ENCODE results near the gene IWS1. TPM values are rescaled to one million over a fixed set of nuclear protein-coding genes. Genes with fewer than 3 reads are reported as not detected.

IWS1 gene
- total and polyA plus RNA-seq, 10 of the 15 experiments (the other 5 are each of a cell fraction or from before 2014, with no cell fraction given): 21.9 to 68.9 (median 45.8) TPM

DNA sequence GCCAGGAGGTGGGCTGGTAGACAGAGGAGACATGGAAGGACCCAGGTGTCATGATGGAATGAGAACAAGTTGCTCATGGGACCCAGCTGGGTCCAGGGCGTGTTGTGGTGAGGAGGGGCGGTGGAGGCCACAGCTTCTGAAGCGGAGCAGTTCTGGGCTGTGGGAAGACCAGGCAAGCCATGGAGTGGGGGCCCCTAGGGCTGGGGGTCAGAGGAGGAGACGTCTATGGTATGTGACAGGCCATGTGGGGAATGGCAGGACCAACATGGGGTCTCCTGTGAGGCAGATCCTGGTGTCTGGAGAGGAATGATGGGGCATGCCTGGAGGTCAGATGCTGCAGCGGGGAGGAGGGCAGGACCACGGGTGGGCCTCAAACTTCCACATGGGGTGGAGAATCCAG lies 26.0 kb upstream of the IWS1 start (continued):
- TF ChIP-seq GATAD2B (conservative IDR thresholded peaks at IDR 0.05; ENCODE audit: low read depth): no peak
- TF ChIP-seq, protein P1, sequence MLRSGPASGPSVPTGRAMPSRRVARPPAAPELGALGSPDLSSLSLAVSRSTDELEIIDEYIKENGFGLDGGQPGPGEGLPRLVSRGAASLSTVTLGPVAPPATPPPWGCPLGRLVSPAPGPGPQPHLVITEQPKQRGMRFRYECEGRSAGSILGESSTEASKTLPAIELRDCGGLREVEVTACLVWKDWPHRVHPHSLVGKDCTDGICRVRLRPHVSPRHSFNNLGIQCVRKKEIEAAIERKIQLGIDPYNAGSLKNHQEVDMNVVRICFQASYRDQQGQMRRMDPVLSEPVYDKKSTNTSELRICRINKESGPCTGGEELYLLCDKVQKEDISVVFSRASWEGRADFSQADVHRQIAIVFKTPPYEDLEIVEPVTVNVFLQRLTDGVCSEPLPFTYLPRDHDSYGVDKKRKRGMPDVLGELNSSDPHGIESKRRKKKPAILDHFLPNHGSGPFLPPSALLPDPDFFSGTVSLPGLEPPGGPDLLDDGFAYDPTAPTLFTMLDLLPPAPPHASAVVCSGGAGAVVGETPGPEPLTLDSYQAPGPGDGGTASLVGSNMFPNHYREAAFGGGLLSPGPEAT (IDR thresholded peaks at IDR 0.05; ENCODE audit: low read depth): no peak

DNA sequence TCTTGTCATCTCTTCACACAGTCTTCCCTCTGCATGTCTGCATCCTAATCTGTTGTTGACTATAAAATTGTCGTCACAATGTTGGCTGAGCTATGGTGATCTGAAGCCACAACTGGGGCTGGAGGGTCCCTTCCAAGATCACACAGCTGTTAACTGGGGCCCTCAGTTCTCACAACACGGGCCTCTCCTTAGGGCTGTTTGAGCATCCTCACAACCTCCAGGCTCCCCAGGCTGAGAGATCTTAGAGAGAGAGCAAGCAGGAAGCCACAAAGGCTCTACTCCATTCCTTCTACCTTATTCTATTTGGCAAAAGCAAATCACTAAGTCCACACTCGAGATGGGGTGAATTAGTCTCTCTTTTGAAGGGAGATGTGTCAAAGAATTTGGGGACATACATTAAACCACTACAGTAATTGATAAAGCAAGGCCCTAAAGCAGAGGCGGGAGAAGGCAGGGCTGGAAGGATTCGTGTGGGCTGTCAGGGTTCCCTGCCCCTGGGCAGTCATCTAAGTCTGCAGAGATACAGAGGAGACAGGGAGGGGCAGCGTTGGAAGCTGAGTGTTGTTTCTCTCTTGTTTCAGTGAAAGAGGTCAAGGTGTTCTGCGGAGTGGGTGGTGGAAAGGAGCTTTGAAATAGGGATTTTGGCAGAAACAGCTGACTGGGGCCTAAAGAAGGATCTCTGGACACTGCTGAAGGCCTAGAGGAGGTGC lies 25.1 kb upstream of the IWS1 start:
- Histone ChIP-seq H3K79me2 (ENCODE audit: control insufficient read depth, insufficient read depth, low read length) (no peaks in the 10 kb centered on the region), H3K9ac (ENCODE audit: control insufficient read depth, insufficient read depth, low read length) (no peak overlapping the region), H3K4me2 (ENCODE audit: control insufficient read depth, insufficient read depth) (no peak overlapping the region), H3K36me3 (ENCODE audit: control insufficient read depth in 2 of 2, insufficient read depth in 2 of 2, low read length in 1 of 2) (no peaks in the 10 kb centered on the region), H2AFZ (ENCODE audit: control insufficient read depth, low read depth, low read length) (no peak overlapping the region), H3K9me3 (replicated peaks; ENCODE audit: control insufficient read depth, insufficient read depth, low read length) (no peaks in the 10 kb centered on the region; the same call in 2 of the 3 replicates), H3K27me3 (replicated peaks in 1 of 2; ENCODE audit: control insufficient read depth in 2 of 2, insufficient read depth in 2 of 2, low read length in 1 of 2) (peaks cover 0 to 2% of the 10 kb centered on the region in 2 experiments; a peak in 1 of 4 replicates), H3K27ac (ENCODE audit: control insufficient read depth, insufficient read depth) (no peak overlapping the region), H3K4me3 (no peak overlapping the region), H3K4me1 (ENCODE audit: control insufficient read depth, insufficient read depth, low read length) (no peaks in the 10 kb centered on the region), H4K20me1 (ENCODE audit: control insufficient read depth, insufficient read depth) (no peaks in the 10 kb centered on the region)
- ChIA-PET RAD21 (ENCODE audit: unreplicated experiment) (no interaction called here), SMC1A (ENCODE audit: uncharacterized antibody, unreplicated experiment) (interaction anchor here (1.4 kb wide), 1 partner anchor 12 kb away, joined by 4 read pairs; no protein-coding TSS in a partner anchor), POLR2A (no interaction called here), CTCF (interaction anchor here (0.5 to 1.5 kb wide), 2 partner anchors 25 to 167 kb away, joined by 3 read pairs; partner anchors contain the start of gene IWS1)
- DNase-seq (ENCODE audit: low read depth, low spot score): no peak
- intact Hi-C loops (cut with micrococcal nuclease; ENCODE audit: unreplicated experiment) (no loop called here), in situ Hi-C loops (cut with MboI) (no loop called here)
- BruUV-seq (replicated peaks): no TSS peak
- ATAC-seq: no peak
- FAIRE-seq: no peak
- WGBS (ENCODE audit: insufficient coverage, insufficient replicate concordance, low lambda C conversion rate, missing lambda C conversion rate): 41% methylated on average over 7 of the region's 7 CpGs
- TF ChIP-seq SRF (IDR thresholded peaks at IDR 0.05; ENCODE audit: low read depth in 2 of 2, low read length in 2 of 2): no peak
- no peak for TF ChIP-seq FOXK2 (IDR thresholded peaks at IDR 0.05)
- TF ChIP-seq MTA3 (IDR thresholded peaks at IDR 0.05; ENCODE audit: borderline replicate concordance, low read length): no peak
- no peak for TF ChIP-seq HDGF (IDR thresholded peaks at IDR 0.05)
- TF ChIP-seq, protein P2, sequence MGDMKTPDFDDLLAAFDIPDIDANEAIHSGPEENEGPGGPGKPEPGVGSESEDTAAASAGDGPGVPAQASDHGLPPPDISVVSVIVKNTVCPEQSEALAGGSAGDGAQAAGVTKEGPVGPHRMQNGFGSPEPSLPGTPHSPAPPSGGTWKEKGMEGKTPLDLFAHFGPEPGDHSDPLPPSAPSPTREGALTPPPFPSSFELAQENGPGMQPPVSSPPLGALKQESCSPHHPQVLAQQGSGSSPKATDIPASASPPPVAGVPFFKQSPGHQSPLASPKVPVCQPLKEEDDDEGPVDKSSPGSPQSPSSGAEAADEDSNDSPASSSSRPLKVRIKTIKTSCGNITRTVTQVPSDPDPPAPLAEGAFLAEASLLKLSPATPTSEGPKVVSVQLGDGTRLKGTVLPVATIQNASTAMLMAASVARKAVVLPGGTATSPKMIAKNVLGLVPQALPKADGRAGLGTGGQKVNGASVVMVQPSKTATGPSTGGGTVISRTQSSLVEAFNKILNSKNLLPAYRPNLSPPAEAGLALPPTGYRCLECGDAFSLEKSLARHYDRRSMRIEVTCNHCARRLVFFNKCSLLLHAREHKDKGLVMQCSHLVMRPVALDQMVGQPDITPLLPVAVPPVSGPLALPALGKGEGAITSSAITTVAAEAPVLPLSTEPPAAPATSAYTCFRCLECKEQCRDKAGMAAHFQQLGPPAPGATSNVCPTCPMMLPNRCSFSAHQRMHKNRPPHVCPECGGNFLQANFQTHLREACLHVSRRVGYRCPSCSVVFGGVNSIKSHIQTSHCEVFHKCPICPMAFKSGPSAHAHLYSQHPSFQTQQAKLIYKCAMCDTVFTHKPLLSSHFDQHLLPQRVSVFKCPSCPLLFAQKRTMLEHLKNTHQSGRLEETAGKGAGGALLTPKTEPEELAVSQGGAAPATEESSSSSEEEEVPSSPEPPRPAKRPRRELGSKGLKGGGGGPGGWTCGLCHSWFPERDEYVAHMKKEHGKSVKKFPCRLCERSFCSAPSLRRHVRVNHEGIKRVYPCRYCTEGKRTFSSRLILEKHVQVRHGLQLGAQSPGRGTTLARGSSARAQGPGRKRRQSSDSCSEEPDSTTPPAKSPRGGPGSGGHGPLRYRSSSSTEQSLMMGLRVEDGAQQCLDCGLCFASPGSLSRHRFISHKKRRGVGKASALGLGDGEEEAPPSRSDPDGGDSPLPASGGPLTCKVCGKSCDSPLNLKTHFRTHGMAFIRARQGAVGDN (IDR thresholded peaks at IDR 0.05): no peak
- TF ChIP-seq, protein P3, sequence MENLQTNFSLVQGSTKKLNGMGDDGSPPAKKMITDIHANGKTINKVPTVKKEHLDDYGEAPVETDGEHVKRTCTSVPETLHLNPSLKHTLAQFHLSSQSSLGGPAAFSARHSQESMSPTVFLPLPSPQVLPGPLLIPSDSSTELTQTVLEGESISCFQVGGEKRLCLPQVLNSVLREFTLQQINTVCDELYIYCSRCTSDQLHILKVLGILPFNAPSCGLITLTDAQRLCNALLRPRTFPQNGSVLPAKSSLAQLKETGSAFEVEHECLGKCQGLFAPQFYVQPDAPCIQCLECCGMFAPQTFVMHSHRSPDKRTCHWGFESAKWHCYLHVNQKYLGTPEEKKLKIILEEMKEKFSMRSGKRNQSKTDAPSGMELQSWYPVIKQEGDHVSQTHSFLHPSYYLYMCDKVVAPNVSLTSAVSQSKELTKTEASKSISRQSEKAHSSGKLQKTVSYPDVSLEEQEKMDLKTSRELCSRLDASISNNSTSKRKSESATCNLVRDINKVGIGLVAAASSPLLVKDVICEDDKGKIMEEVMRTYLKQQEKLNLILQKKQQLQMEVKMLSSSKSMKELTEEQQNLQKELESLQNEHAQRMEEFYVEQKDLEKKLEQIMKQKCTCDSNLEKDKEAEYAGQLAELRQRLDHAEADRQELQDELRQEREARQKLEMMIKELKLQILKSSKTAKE (IDR thresholded peaks at IDR 0.05; ENCODE audit: low read depth, poor library complexity, severe bottlenecking): no peak
- no peak for TF ChIP-seq TAF1 (IDR thresholded peaks at IDR 0.05; ENCODE audit: borderline replicate concordance, low read depth, low read length)
- no peak for TF ChIP-seq ASH2L (IDR thresholded peaks at IDR 0.05; ENCODE audit: borderline replicate concordance, low read depth)

Measured in GM12878 (cell line).